Esophagus (tissue), 2 donors: ENCODE results near the gene SPAG5. TPM values are rescaled to one million over a fixed set of nuclear protein-coding genes. Genes with fewer than 3 reads are reported as not detected.

Experiments
- H3K27ac ChIP-seq, 2 donors: one replicate each; pipeline ENCODE4 v1.5.1; 2013; ENCODE audit warnings: low read depth in 2 of 2, mild to moderate bottlenecking in 2 of 2, inconsistent platforms in 1 of 2, low read length in 1 of 2, moderate library complexity in 1 of 2
- H3K27me3 ChIP-seq, 2 donors: one replicate each; pipeline ENCODE4 v1.6.1; 2013; ENCODE audit warnings: low read length in 2 of 2, control low read depth in 1 of 2, mild to moderate bottlenecking in 1 of 2; ENCODE audit not compliant: insufficient read depth in 2 of 2, control insufficient read depth in 1 of 2
- H3K36me3 ChIP-seq, 2 donors: one replicate each; pipeline ENCODE4 v1.6.1; 2013; ENCODE audit warnings: low read length in 1 of 2; ENCODE audit not compliant: control insufficient read depth in 2 of 2, insufficient read depth in 2 of 2
- H3K4me1 ChIP-seq, 2 donors: one replicate each; pipeline ENCODE4 v1.6.1; 2013; ENCODE audit warnings: low read length in 1 of 2; ENCODE audit not compliant: control insufficient read depth in 2 of 2, insufficient read depth in 2 of 2
- H3K4me3 ChIP-seq, 2 donors: one replicate each; pipeline ENCODE4 v1.5.1; 2013; ENCODE audit warnings: low read length in 2 of 2, mild to moderate bottlenecking in 2 of 2, low read depth in 1 of 2, moderate library complexity in 1 of 2
- H3K9me3 ChIP-seq, 2 donors: one replicate each; pipeline ENCODE4 v1.6.1; 2013; ENCODE audit warnings: mild to moderate bottlenecking in 2 of 2, low read depth in 1 of 2, low read length in 1 of 2, moderate library complexity in 1 of 2; ENCODE audit not compliant: control insufficient read depth in 2 of 2, insufficient read depth in 1 of 2
- WGBS, 2 donors: extraction: QIAGEN DNeasy Blood & Tissue Kit; methylation state at CpG; one replicate each; pipeline ENCODE4 v1.1.7; 2013; 5-methylcytosine and 5-hydroxymethylcytosine counted together
- polyA plus RNA-seq, 2 donors: library from polyadenylated mRNA; stranded (reverse); fragments of 200-250 nt; gene quantifications; one replicate each; pipeline ENCODE4 v1.2.3, GENCODE V29; 2013
- donor health status: healthy with polysubstance abuse.
- donor health status: Bipolar disorder and iron deficiency.

The SPAG5 gene
- polyA plus RNA-seq, 2 donors, result 11.6 to 19.7 TPM

- Histone ChIP-seq H3K36me3 (peaks cover 0 to 2% of the 10 kb centered on the region in 2 donors), H3K9me3 (no peaks in the 10 kb centered on the region), H3K4me1 (peaks cover 8 to 58% of the 10 kb centered on the region in 2 donors), H3K27ac (peak overlapping the region; percentile 76 to 95), H3K27me3 (no peaks in the 10 kb centered on the region), H3K4me3 (no peak overlapping the region)
- WGBS, 2 donors, result 86 to 89% methylated on average over 3 of the region's 3 CpGs
These were observed 69.8 kb downstream of the SPAG5 start for GRCh38 chr17:28529013-28529400.

- Histone ChIP-seq H3K36me3 (peaks cover 0 to 4% of the 10 kb centered on the region in 2 donors), H3K27ac (peak overlapping the region; percentile 76 to 95), H3K27me3 (no peaks in the 10 kb centered on the region), H3K4me3 (no peak overlapping the region), H3K4me1 (peaks cover 8 to 54% of the 10 kb centered on the region in 2 donors), H3K9me3 (no peaks in the 10 kb centered on the region)
- 62 to 63% methylated on average over 9 of the region's 9 CpGs for WGBS, 2 donors
These were observed 70.4 kb downstream of the SPAG5 start for GRCh38 chr17:28528327-28529012.

DNA sequence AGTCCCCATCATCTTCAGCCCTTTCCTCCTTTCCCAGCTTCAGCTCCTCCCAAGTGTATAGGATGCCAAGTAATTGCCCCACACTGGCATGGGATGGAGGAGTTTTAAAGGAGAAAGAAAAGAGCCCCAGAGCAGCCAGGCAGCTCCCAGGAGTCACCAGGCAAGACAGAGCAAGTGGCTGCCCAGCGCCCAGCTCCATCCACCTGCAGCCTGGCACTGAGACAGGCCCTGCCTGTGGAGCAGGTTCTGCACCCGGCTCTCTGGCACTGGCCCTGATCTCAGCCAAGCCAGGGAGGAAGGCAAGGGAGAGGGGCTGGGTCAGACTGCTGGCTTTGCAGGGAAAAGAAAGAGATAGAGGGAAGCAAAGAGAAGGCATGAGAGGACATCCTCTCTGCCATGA is 71.0 kb downstream of the SPAG5 start:
- peaks cover 0 to 4% of the 10 kb centered on the region in 2 donors for H3K36me3 ChIP-seq
- H3K27ac ChIP-seq, result peak overlapping the region; percentile 76 to 95
- H3K4me1 ChIP-seq, result peaks cover 8 to 48% of the 10 kb centered on the region in 2 donors

More for the DNA sequence above, 71.0 kb downstream of the SPAG5 start:
- Histone ChIP-seq H3K9me3 (no peaks in the 10 kb centered on the region), H3K4me3 (no peak overlapping the region), H3K27me3 (no peaks in the 10 kb centered on the region)
- 43 to 44% methylated on average over 2 of the region's 2 CpGs for WGBS, 2 donors

Other genes starting within 250 kb of the SPAG5 start
- 10 to 100 TPM; 29.8 to 69.3 TPM for gene POLDIP2, start 241.5 kb downstream of the SPAG5 start, polyA plus RNA-seq
- gene SEBOX, start 233.8 kb downstream of the SPAG5 start, polyA plus RNA-seq, result not detected
- gene VTN, start 228.7 kb downstream of the SPAG5 start, polyA plus RNA-seq, result under 1 TPM; 0.22 to 0.51 TPM
- gene SARM1, start 227.3 kb downstream of the SPAG5 start, polyA plus RNA-seq, result 1 to 10 TPM; 3.0 to 4.4 TPM
- gene SLC46A1, start 192.8 kb downstream of the SPAG5 start, polyA plus RNA-seq, result 1 to 10 TPM in 1 of 2 donors, under 1 TPM in 1; 0.86 to 1.6 TPM
- under 1 TPM in 1 of 2 donors, not detected in 1; 0.02 TPM for gene SLC13A2, start 125.4 kb downstream of the SPAG5 start, polyA plus RNA-seq
- gene FOXN1, start 92.7 kb downstream of the SPAG5 start, polyA plus RNA-seq, result 10 to 100 TPM in 1 of 2 donors, 1 to 10 TPM in 1; 8.8 to 10.6 TPM
- gene UNC119, start 46.4 kb downstream of the SPAG5 start, polyA plus RNA-seq, result 10 to 100 TPM; 15.3 to 20.1 TPM
- 10 to 100 TPM in 1 of 2 donors, 1 to 10 TPM in 1; 9.8 to 30.7 TPM for gene PIGS, start 27.5 kb downstream of the SPAG5 start, polyA plus RNA-seq
- 10 to 100 TPM; 21.3 to 24.0 TPM for gene ALDOC, start 22.1 kb downstream of the SPAG5 start, polyA plus RNA-seq
- gene RSKR, start 15.2 kb upstream of the SPAG5 start, polyA plus RNA-seq, result 1 to 10 TPM; 2.0 to 6.7 TPM
- gene BLTP2, start 46.1 kb upstream of the SPAG5 start, polyA plus RNA-seq, result 10 to 100 TPM; 19.2 to 23.5 TPM
- gene SDF2, start 62.9 kb upstream of the SPAG5 start, polyA plus RNA-seq, result 10 to 100 TPM; 20.7 to 40.6 TPM
- 10 to 100 TPM; 21.4 to 29.2 TPM for gene SUPT6H, start 63.2 kb upstream of the SPAG5 start, polyA plus RNA-seq
- gene PROCA1, start 112.9 kb upstream of the SPAG5 start, polyA plus RNA-seq, result 1 to 10 TPM in 1 of 2 donors, under 1 TPM in 1; 0.59 to 2.0 TPM
- 10 to 100 TPM; 31.5 to 42.2 TPM for gene RAB34, start 118.8 kb upstream of the SPAG5 start, polyA plus RNA-seq
- 1,000 to 10,000 TPM in 1 of 2 donors, 100 to 1,000 TPM in 1; 745 to 1,436 TPM for gene RPL23A, start 121.0 kb upstream of the SPAG5 start, polyA plus RNA-seq
- gene TLCD1, start 127.2 kb upstream of the SPAG5 start, polyA plus RNA-seq, result 10 to 100 TPM; 12.5 to 16.9 TPM
- gene NEK8, start 129.8 kb upstream of the SPAG5 start, polyA plus RNA-seq, result 1 to 10 TPM; 2.6 to 5.3 TPM
- 10 to 100 TPM; 30.0 to 34.6 TPM for gene TRAF4, start 145.0 kb upstream of the SPAG5 start, polyA plus RNA-seq
- gene FAM222B, start 243.8 kb upstream of the SPAG5 start, polyA plus RNA-seq, result 1 to 10 TPM; 5.6 to 7.3 TPM